Cardiac muscle cell (in vitro differentiated cells and primary cell): ENCODE results near the gene DBH. TPM values are rescaled to one million over a fixed set of nuclear protein-coding genes. Genes with fewer than 3 reads are reported as not detected.

Experiments
- DNase-seq, 2 donors: peaks; one replicate each; pipeline versions ENCODE4 v3.0.0 to v3.0.0-alpha.2; 2010 to 2017; ENCODE audit warnings: low read depth in 1 of 2, low spot score in 1 of 2
- H3K27ac ChIP-seq: fragments of 200-600 bp; sonication (generic); 2 replicates; pipeline ENCODE4 v1.5.1; 2016
- H3K27me3 ChIP-seq: fragments of 200-600 bp; sonication (generic); 2 replicates; pipeline ENCODE4 v1.6.0; 2016; ENCODE audit warnings: control low read depth
- H3K36me3 ChIP-seq: fragments of 200-600 bp; sonication (generic); 2 replicates; pipeline ENCODE4 v1.5.1; 2016; ENCODE audit warnings: control low read depth
- H3K4me1 ChIP-seq: fragments of 200-600 bp; sonication (generic); 2 replicates; pipeline ENCODE4 v1.8.1; 2017; ENCODE audit warnings: low read depth, mild to moderate bottlenecking, mixed run types
- H3K4me3 ChIP-seq: fragments of 200-600 bp; sonication (generic); 2 replicates; pipeline ENCODE4 v1.5.1; 2016; ENCODE audit warnings: mild to moderate bottlenecking
- H3K9me3 ChIP-seq: fragments of 200-600 bp; sonication (generic); 2 replicates; pipeline ENCODE4 v1.5.1; 2017; ENCODE audit warnings: low read depth, mild to moderate bottlenecking, control low read depth
- CTCF ChIP-seq: IDR thresholded peaks from 2 replicates; pipeline ENCODE4 v1.5.1; 2012; ENCODE audit warnings: low read depth, mild to moderate bottlenecking, low read length
- polyA plus RNA-seq: library from polyadenylated mRNA; unstranded; fragments of >200 nt; fragmentation: Nextera tagmentation; extraction: Ambion mirVana; gene quantifications from 2 replicates; pipeline ENCODE4 v1.2.1, GENCODE V29; 2016
- total RNA-seq: library from RNA; depleted of rRNA; stranded (reverse); fragments of >200 nt; gene quantifications from 2 replicates; pipeline ENCODE4 v1.2.3, GENCODE V29; 2016

Gene DBH
- total and polyA plus RNA-seq, 2 experiments from 2014 or later = 0.07 TPM; not detected in 1

GRCh38 chr9:133654736-133655657 lies 18.8 kb downstream of the DBH start:
- no peak for TF ChIP-seq CTCF
- Histone ChIP-seq H3K9me3 (no peaks in the 10 kb centered on the region), H3K4me3 (no peak overlapping the region), H3K4me1 (peaks cover 11% of the 10 kb centered on the region), H3K36me3 (no peaks in the 10 kb centered on the region), H3K27ac (no peak overlapping the region), H3K27me3 (peaks cover 18% of the 10 kb centered on the region)
- no peak for DNase-seq

GRCh38 chr9:133655701-133656100 lies 19.5 kb downstream of the DBH start:
- no peak overlapping the region for H3K27ac ChIP-seq
- DNase-seq = no peak
- H3K4me3 ChIP-seq = no peak overlapping the region
- no peaks in the 10 kb centered on the region for H3K36me3 ChIP-seq
- peaks cover 11% of the 10 kb centered on the region for H3K4me1 ChIP-seq
- TF ChIP-seq CTCF = no peak
- H3K27me3 ChIP-seq = peaks cover 18% of the 10 kb centered on the region
- H3K9me3 ChIP-seq = no peaks in the 10 kb centered on the region

- no peak for TF ChIP-seq CTCF
- Histone ChIP-seq H3K27me3 (peaks cover 18% of the 10 kb centered on the region), H3K4me3 (no peak overlapping the region), H3K36me3 (no peaks in the 10 kb centered on the region), H3K9me3 (no peaks in the 10 kb centered on the region), H3K27ac (no peak overlapping the region), H3K4me1 (peaks cover 11% of the 10 kb centered on the region)
- DNase-seq = no peak
Measured at GRCh38 chr9:133656211-133657119, 20.3 kb downstream of the DBH start.

- H3K4me3 ChIP-seq = no peak overlapping the region
- H3K9me3 ChIP-seq = no peaks in the 10 kb centered on the region
- H3K36me3 ChIP-seq = no peaks in the 10 kb centered on the region
- peaks cover 18% of the 10 kb centered on the region for H3K27me3 ChIP-seq
- DNase-seq = peak in 1 of 2 donors; percentile 23
- H3K27ac ChIP-seq = no peak overlapping the region
- no peak for TF ChIP-seq CTCF
- peaks cover 11% of the 10 kb centered on the region for H3K4me1 ChIP-seq
Measured at GRCh38 chr9:133657120-133657661, 21.0 kb downstream of the DBH start.
